Neural progenitor cell (in vitro differentiated cells): ENCODE measurements around the gene PRDM12. TPM values are rescaled to one million over a fixed set of nuclear protein-coding genes. Genes with fewer than 3 reads are reported as not detected.

ENCODE experiments used
- DNase-seq: peaks from one replicate; pipeline ENCODE4 v3.0.0-alpha.2; 2016; ENCODE audit warnings: low spot score
- H2AFZ ChIP-seq: fragments of 200-600 bp; sonication (generic); replicated peaks from 2 replicates; pipeline ENCODE4 v1.6.1; 2016; ENCODE audit warnings: antibody characterized with exemption
- H3F3A ChIP-seq: fragments of 200-600 bp; sonication (generic); 2 replicates; pipeline ENCODE4 v1.6.1; 2016; ENCODE audit warnings: antibody characterized with exemption, low read depth
- H3K27ac ChIP-seq: fragments of 200-600 bp; sonication (generic); 2 replicates; pipeline ENCODE4 v1.5.1; 2016; ENCODE audit warnings: mild to moderate bottlenecking
- H3K27me3 ChIP-seq: fragments of 200-600 bp; sonication (generic); 2 replicates; pipeline ENCODE4 v1.6.1; 2016; ENCODE audit warnings: mild to moderate bottlenecking, moderate library complexity
- H3K36me3 ChIP-seq: fragments of 200-600 bp; sonication (generic); 2 replicates; pipeline ENCODE4 v1.5.1; 2016
- H3K4me1 ChIP-seq: fragments of 200-600 bp; sonication (generic); 2 replicates; pipeline ENCODE4 v1.6.1; 2016; ENCODE audit warnings: mixed run types
- H3K4me2 ChIP-seq: fragments of 200-600 bp; sonication (generic); 2 replicates; pipeline ENCODE4 v1.6.1; 2016
- H3K4me3 ChIP-seq: fragments of 200-600 bp; sonication (generic); 2 replicates; pipeline ENCODE4 v1.5.1; 2016
- H3K79me2 ChIP-seq: fragments of 200-600 bp; sonication (generic); 2 replicates; pipeline ENCODE4 v1.6.1; 2016; ENCODE audit warnings: low read depth
- H3K9ac ChIP-seq: fragments of 200-600 bp; sonication (generic); 2 replicates; pipeline ENCODE4 v1.6.1; 2016
- H3K9me3 ChIP-seq: fragments of 200-600 bp; sonication (generic); 2 replicates; pipeline ENCODE4 v1.5.1; 2016; ENCODE audit warnings: low read depth
- H4K20me1 ChIP-seq: fragments of 200-600 bp; sonication (generic); 2 replicates; pipeline ENCODE4 v1.6.1; 2016; ENCODE audit warnings: low read depth
- H3K27ac Mint-ChIP-seq: 3 replicates; pipeline ENCODE4 v1.8.0; 2021; ENCODE audit warnings: mixed read lengths
- H3K27me3 Mint-ChIP-seq: 2 replicates; pipeline ENCODE4 v1.8.0; 2022; ENCODE audit warnings: low read depth, mild to moderate bottlenecking, inconsistent platforms, moderate library complexity, mixed read lengths; ENCODE audit not compliant: insufficient read depth
- H3K36me3 Mint-ChIP-seq: 3 replicates; pipeline ENCODE4 v1.8.0; 2021; ENCODE audit warnings: mixed read lengths
- H3K4me1 Mint-ChIP-seq: 3 replicates; pipeline ENCODE4 v1.8.0; 2021; ENCODE audit warnings: mixed read lengths
- H3K4me3 Mint-ChIP-seq: 3 replicates; pipeline ENCODE4 v1.8.0; 2021; ENCODE audit warnings: mild to moderate bottlenecking, moderate library complexity, mixed read lengths
- H3K9me3 Mint-ChIP-seq: 3 replicates; pipeline ENCODE4 v1.8.0; 2020; ENCODE audit warnings: mixed read lengths
- EZH2 ChIP-seq: fragments of 200-600 bp; sonication (generic); IDR thresholded peaks from 2 replicates; pipeline ENCODE4 v1.6.1; 2017; ENCODE audit warnings: antibody characterized with exemption, mild to moderate bottlenecking, moderate library complexity
- EZH2phosphoT487 ChIP-seq: fragments of 200-600 bp; sonication (generic); IDR thresholded peaks from 2 replicates; pipeline ENCODE4 v1.6.1; 2017; ENCODE audit warnings: antibody characterized with exemption
- total RNA-seq: library from RNA; depleted of rRNA; stranded (reverse); fragments of >200 nt; gene quantifications from 2 replicates; pipeline ENCODE4 v1.2.3, GENCODE V29; 2015; ENCODE audit warnings: low replicate concordance
- TF ChIP-seq, protein P1 (sequence below): fragments of 200-600 bp; sonication (generic); IDR thresholded peaks from 2 replicates; pipeline ENCODE4 v1.5.1; 2017; ENCODE audit warnings: antibody characterized with exemption, mild to moderate bottlenecking

PRDM12 gene
- total RNA-seq, 1 donor from 2014 or later = not detected

DNA sequence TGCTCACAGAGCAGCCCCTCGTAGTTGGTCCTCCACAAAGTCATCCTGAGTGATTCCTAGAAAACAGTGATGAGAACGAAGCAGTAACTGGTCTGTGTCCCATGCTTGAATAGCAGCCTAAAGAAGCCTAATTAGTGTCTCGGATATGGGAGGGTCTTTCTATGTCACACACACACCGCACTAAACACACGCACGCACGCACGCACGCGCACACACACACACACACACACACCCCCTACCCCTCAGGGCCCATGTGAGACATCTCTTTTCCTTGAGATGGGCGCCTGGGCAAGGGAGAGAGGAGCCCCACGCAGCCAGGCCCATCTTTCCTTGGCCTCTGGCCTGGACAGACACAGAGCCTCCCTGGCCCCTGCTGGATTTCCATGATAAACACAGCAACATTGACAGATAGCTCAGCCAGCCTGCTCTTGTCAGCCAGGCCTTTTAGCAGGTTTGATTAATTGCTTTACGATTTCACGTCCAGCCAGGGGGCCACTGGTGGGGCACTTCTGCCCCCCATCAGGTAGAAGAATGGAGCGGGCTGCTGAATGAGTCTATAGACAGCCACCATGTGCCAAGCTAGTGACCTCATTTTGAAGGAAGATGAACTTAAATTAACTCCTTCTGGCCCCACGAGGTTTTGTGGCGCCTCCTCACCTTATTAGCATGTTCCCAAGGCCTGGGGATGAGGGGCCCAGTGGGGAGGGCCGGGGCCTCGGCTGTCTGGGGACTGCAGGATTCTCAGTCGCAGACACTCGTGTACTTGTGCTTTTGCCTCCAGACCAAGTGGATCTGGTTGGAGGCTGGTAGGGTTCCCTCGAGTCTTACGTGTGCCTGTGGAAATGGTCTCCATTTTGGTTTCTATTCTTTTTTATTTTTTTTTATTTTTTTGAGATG, 36.2 kb upstream of the PRDM12 start:
- H3K4me2 ChIP-seq = no peak overlapping the region
- Mint-ChIP-seq H3K9me3 (no peaks in the 10 kb centered on the region), H3K36me3 (peaks cover 25% of the 10 kb centered on the region), H3K4me3 (no peak overlapping the region), H3K27ac (no peak overlapping the region), H3K27me3 (peaks cover 2% of the 10 kb centered on the region), H3K4me1 (peaks cover 25% of the 10 kb centered on the region)
- H4K20me1 ChIP-seq = peaks cover 27% of the 10 kb centered on the region
- H3K9ac ChIP-seq = no peak overlapping the region
- no peaks in the 10 kb centered on the region for H3K36me3 ChIP-seq
- peaks cover 9% of the 10 kb centered on the region for H3F3A ChIP-seq
- no peak overlapping the region for H2AFZ ChIP-seq
- TF ChIP-seq EZH2 (no peak), EZH2phosphoT487 (no peak)
- TF ChIP-seq, protein P1, sequence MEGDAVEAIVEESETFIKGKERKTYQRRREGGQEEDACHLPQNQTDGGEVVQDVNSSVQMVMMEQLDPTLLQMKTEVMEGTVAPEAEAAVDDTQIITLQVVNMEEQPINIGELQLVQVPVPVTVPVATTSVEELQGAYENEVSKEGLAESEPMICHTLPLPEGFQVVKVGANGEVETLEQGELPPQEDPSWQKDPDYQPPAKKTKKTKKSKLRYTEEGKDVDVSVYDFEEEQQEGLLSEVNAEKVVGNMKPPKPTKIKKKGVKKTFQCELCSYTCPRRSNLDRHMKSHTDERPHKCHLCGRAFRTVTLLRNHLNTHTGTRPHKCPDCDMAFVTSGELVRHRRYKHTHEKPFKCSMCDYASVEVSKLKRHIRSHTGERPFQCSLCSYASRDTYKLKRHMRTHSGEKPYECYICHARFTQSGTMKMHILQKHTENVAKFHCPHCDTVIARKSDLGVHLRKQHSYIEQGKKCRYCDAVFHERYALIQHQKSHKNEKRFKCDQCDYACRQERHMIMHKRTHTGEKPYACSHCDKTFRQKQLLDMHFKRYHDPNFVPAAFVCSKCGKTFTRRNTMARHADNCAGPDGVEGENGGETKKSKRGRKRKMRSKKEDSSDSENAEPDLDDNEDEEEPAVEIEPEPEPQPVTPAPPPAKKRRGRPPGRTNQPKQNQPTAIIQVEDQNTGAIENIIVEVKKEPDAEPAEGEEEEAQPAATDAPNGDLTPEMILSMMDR = no peak
- no peaks in the 10 kb centered on the region for H3K79me2 ChIP-seq
- no peak overlapping the region for H3K4me3 ChIP-seq
- no peak overlapping the region for H3K27ac ChIP-seq
- no peaks in the 10 kb centered on the region for H3K9me3 ChIP-seq
- no peaks in the 10 kb centered on the region for H3K27me3 ChIP-seq
- DNase-seq = no peak
- peaks cover 11% of the 10 kb centered on the region for H3K4me1 ChIP-seq

DNA sequence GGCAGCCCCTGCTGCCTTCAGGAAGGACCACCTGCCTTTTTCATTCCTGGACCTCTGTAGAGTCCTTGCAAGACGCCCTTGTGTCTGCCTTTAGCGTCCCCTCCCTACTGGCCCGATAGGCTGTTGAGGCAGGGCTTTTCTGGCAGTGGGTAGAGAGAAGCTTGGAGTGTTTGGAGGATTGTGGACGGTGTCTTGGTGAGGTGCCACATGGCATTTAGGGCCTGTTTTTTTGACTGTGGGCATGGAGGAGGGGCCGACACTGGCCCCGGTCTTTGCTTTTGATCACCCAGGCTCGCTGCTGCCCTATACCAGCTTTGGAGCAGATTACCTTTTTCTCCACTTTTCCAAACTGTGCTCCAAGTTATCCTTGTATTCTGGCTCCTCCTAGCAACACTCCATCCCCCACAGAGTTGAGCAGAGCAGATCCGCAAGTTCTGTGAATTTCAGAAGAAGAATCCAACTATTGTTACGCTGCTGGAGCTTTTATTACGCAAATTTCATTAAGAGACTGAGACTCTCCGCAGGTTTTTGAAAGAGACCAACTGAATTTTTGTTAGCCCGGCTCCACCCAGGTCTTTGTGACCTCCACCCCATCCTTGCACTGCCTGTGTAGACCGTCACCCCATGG, 34.8 kb upstream of the PRDM12 start:
- Histone ChIP-seq H3K27me3 (no peaks in the 10 kb centered on the region), H3K9ac (no peak overlapping the region), H3K9me3 (no peaks in the 10 kb centered on the region), H3K4me2 (no peak overlapping the region), H4K20me1 (peaks cover 27% of the 10 kb centered on the region), H3F3A (peaks cover 9% of the 10 kb centered on the region), H3K79me2 (no peaks in the 10 kb centered on the region), H3K4me3 (no peak overlapping the region), H3K4me1 (peaks cover 11% of the 10 kb centered on the region), H3K27ac (peak overlapping the region; percentile 53), H2AFZ (no peak overlapping the region), H3K36me3 (no peaks in the 10 kb centered on the region)
- peaks cover 2% of the 10 kb centered on the region for H3K27me3 Mint-ChIP-seq
- H3K27ac Mint-ChIP-seq = no peak overlapping the region
- H3K4me1 Mint-ChIP-seq = peaks cover 25% of the 10 kb centered on the region
- DNase-seq = no peak
- H3K36me3 Mint-ChIP-seq = peaks cover 27% of the 10 kb centered on the region
- H3K9me3 Mint-ChIP-seq = no peaks in the 10 kb centered on the region
- TF ChIP-seq EZH2phosphoT487 = no peak
- no peak for TF ChIP-seq EZH2
- TF ChIP-seq, protein P1 = no peak
- H3K4me3 Mint-ChIP-seq = no peak overlapping the region

DNA sequence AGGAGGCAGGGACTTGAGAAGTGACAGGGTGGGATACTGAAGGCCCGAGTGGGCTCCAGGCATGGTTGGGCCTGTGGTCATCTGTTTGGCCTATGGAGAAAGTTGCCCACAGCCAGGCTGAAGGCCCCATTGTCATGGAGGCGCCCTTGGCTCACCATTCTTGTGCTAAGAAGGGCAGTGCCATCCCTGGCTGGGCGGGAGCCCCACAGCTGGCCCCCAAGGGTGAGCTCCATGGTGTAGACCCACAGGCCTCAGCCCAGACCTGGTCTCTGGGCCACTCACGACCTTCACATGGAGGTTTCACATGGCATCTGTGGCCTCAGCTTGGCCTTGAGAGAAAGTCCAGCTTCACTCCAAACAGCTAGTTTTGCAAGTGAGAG, 34.3 kb upstream of the PRDM12 start:
- H3K27me3 Mint-ChIP-seq = peaks cover 2% of the 10 kb centered on the region
- no peak overlapping the region for H3K4me3 Mint-ChIP-seq
- Histone ChIP-seq H3K9ac (no peak overlapping the region), H3K4me2 (no peak overlapping the region), H3F3A (peaks cover 9% of the 10 kb centered on the region), H3K36me3 (no peaks in the 10 kb centered on the region), H3K27ac (no peak overlapping the region), H4K20me1 (peaks cover 27% of the 10 kb centered on the region), H3K79me2 (no peaks in the 10 kb centered on the region), H3K27me3 (no peaks in the 10 kb centered on the region), H3K4me3 (no peak overlapping the region), H3K4me1 (peaks cover 11% of the 10 kb centered on the region), H2AFZ (no peak overlapping the region), H3K9me3 (no peaks in the 10 kb centered on the region)
- peaks cover 25% of the 10 kb centered on the region for H3K4me1 Mint-ChIP-seq
- H3K27ac Mint-ChIP-seq = no peak overlapping the region
- TF ChIP-seq EZH2 (no peak), EZH2phosphoT487 (no peak)
- TF ChIP-seq, protein P1 = no peak
- H3K36me3 Mint-ChIP-seq = peaks cover 31% of the 10 kb centered on the region
- DNase-seq = no peak
- H3K9me3 Mint-ChIP-seq = no peaks in the 10 kb centered on the region
